MM.1S (cell line): ENCODE results near the gene ABCC1.

ENCODE experiments used
- EZH2 ChIP-seq: fragments of 300-600 bp; sonication (generic); optimal IDR thresholded peaks from 2 replicates; pipeline ENCODE3; 2017; ENCODE audit warnings: low read depth, mild to moderate bottlenecking, antibody characterized with exemption, low read length, mixed read lengths
- EZH2phosphoT487 ChIP-seq: fragments of 300-600 bp; sonication (generic); IDR thresholded peaks from 2 replicates; pipeline ENCODE4 v1.6.1; 2018; ENCODE audit warnings: antibody characterized with exemption, low read length
- TF ChIP-seq, protein P1 (sequence below): fragments of 300-600 bp; sonication (generic); IDR thresholded peaks from 2 replicates; pipeline ENCODE4 v1.5.1; 2016; ENCODE audit warnings: antibody characterized with exemption, low read length, mixed read lengths

DNA sequence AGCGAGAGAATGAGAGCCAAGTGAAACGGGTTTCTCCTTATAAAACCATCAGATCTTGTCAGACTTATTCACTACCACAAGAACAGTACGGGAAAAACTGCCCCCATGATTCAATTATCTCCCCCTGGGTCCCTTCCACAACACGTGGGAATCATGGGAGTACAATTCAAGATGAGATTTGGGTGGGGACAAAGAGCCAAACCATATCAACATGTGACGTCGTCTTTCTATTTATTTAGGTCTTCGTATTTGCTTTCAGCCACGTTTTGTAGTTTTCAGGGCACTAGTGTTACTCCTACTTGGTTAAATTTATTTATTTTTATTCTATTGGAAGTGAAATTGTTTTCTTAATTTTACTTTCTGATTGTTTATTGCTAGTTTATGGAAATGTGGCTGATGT, 33.1 kb upstream of the ABCC1 start:
- TF ChIP-seq EZH2phosphoT487, result no peak
- TF ChIP-seq, protein P1, sequence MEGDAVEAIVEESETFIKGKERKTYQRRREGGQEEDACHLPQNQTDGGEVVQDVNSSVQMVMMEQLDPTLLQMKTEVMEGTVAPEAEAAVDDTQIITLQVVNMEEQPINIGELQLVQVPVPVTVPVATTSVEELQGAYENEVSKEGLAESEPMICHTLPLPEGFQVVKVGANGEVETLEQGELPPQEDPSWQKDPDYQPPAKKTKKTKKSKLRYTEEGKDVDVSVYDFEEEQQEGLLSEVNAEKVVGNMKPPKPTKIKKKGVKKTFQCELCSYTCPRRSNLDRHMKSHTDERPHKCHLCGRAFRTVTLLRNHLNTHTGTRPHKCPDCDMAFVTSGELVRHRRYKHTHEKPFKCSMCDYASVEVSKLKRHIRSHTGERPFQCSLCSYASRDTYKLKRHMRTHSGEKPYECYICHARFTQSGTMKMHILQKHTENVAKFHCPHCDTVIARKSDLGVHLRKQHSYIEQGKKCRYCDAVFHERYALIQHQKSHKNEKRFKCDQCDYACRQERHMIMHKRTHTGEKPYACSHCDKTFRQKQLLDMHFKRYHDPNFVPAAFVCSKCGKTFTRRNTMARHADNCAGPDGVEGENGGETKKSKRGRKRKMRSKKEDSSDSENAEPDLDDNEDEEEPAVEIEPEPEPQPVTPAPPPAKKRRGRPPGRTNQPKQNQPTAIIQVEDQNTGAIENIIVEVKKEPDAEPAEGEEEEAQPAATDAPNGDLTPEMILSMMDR, result no peak
- TF ChIP-seq EZH2, result no peak
